Ovary (tissue), 3 donors: ENCODE data around the gene SLC51A.

Source experiments
- CTCF ChIP-seq, 3 donors: fragments of 450-650 bp in 2 of 3; fragments of 200-600 bp in 1 of 3; IDR thresholded peaks; one replicate each; pipeline versions ENCODE4 v1.5.1 to v1.8.0; 2016 to 2022; ENCODE audit warnings: antibody characterized with exemption in 3 of 3, mild to moderate bottlenecking in 1 of 3
- EP300 ChIP-seq: sonication (generic); formaldehyde crosslinking; IDR thresholded peaks from one replicate; pipeline ENCODE4 v1.6.1; 2017; ENCODE audit warnings: antibody characterized with exemption
- POLR2A ChIP-seq: fragments of 450-650 bp; IDR thresholded peaks from one replicate; pipeline ENCODE4 v1.6.1; 2017; ENCODE audit warnings: antibody characterized with exemption, mild to moderate bottlenecking, moderate library complexity
- donor health status: DM: no; HTN: no; CAD: no.

GRCh38 chr3:196197524-196197923, 18.8 kb upstream of the SLC51A start:
- no peak for TF ChIP-seq POLR2A
- no peak for TF ChIP-seq CTCF (IDR thresholded peaks at IDR 0.05)
- no peak for TF ChIP-seq EP300
